ENCODE measurements around the gene KLHL33.
"Not testable (repeated sequence)": the region's sequence is repeated elsewhere in the genome, so short reads cannot be mapped to it uniquely, and the experiment has no call there.

Gene KLHL33

DNA sequence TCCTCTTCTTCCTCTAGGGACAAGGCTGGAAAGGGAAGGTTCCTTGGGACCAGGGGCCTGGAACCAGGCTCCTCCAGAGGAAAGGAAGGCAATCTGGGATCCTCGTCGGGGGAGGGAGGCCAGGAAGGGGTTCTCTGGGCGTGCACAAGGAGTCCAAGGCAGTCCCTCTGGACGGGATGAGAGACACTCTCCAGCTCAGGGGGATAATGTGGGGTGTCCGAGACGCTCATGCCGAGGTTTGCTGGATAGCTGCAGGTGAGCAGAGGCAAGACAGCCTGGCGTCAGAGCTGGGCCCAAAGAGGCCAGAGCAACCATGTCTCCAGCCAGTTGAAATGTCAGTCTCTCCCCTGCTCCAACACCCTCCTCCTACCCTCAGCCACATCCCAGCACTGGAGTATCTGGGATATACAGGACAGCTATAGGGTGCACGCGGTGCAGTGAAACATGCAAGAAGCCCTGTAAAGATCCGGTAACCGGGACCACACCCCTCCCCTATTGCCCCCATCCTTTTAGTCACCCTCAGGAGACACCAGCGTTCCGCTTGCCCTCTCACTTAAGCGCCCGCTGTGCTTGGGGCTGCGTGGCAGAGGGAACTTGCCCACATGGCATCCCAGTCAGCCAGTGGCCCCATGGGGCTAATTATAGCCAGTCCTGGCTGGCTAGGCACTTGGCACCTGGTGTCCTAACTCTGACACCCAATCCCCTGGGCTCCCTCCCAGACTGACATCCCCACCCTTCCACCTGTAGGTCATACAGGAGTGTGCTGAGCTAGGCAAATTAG is at the start of gene KLHL33:
KLHL33 (minus strand) TSS at position 585 of the 781 bp plus-strand sequence; CDS start at position 230, 355 bp downstream.
- no peak for DNase-seq (ENCODE audit: low spot score)

- no peak for DNase-seq (ENCODE audit: low spot score)
Measured at GRCh38 chr14:20482382-20482781, 46.4 kb upstream of the KLHL33 start.

DNA sequence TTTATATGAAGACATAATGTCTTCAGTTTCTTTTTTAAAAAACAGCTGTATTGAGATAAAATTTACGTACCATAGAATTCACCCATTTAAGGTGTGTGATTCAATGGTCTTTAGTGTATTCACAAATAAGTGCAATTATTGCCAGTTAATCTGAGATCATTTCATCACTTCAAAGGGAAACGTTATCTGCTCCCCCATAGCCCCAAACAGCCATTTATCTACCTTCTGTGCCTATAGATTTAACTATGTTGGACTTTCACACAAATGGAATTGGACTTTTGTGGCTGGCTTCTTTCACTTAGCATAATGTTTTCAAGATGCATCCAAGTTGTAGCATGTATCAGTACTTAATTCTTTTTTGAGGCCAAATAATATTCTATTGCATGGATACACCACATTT is 42.9 kb upstream of the KLHL33 start:
- DNase-seq (ENCODE audit: low spot score), result no peak

GRCh38 chr14:20477211-20477876 is 41.4 kb upstream of the KLHL33 start:
- DNase-seq (ENCODE audit: low spot score), result no peak

DNA sequence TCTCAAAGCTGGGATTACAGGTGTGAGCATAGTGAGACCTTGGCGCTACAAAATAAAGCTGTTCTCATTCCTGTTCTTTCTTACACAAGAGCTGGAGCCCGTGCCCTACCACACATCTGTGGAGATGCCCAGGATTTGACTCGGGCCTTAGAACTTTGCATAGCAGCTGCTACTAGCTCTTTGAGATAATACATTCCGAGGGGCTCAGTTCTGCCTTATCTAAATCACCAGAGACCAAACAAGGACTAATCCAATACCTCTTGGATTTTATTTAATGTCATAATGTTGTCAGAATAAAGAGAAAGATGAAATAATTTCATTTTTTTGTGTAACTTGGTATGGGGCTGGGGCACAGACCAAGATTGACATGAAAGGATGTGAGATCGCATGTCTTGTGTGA is 40.8 kb upstream of the KLHL33 start:
- DNase-seq (ENCODE audit: low spot score), result no peak

GRCh38 chr14:20472536-20473169 is 36.7 kb upstream of the KLHL33 start:
- no peak for DNase-seq (ENCODE audit: low spot score)

- DNase-seq (ENCODE audit: low spot score), result no peak
Measured at GRCh38 chr14:20470603-20470901, 34.6 kb upstream of the KLHL33 start.

- DNase-seq (ENCODE audit: low spot score), result peak; percentile 68
Measured at GRCh38 chr14:20469890-20470602, 34.1 kb upstream of the KLHL33 start.

GRCh38 chr14:20469242-20469889 is 33.4 kb upstream of the KLHL33 start, which contains the start of gene PNP:
TSS of gene PNP (plus strand) at chr14:20469406. CDS start at chr14:20469525, 119 bp downstream.
- peak; percentile 92 for DNase-seq (ENCODE audit: low spot score)

DNA sequence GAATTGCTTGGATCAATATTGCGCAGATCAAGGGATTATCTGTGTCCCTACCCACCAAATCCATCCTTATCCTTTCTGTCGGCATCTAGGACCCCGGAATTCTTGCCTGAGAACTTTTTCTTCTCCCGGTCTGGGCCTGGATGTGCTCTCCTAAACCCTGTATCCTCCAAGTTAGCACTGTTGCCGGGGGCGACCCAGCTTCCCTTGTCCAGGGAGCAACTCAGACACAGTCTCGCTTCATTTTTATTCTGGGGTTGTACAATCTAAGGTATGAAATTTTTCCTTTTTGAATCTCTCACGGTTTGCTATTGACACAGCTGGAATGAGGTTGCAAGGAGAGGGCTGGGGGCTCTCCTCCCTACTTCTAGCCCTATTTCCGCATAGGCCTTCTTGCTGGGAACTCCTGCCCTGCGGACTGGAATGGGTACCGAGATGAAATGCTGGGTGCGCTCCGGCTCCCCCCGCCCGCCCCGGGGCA is 32.8 kb upstream of the KLHL33 start:
- no peak for DNase-seq (ENCODE audit: low spot score)

DNA sequence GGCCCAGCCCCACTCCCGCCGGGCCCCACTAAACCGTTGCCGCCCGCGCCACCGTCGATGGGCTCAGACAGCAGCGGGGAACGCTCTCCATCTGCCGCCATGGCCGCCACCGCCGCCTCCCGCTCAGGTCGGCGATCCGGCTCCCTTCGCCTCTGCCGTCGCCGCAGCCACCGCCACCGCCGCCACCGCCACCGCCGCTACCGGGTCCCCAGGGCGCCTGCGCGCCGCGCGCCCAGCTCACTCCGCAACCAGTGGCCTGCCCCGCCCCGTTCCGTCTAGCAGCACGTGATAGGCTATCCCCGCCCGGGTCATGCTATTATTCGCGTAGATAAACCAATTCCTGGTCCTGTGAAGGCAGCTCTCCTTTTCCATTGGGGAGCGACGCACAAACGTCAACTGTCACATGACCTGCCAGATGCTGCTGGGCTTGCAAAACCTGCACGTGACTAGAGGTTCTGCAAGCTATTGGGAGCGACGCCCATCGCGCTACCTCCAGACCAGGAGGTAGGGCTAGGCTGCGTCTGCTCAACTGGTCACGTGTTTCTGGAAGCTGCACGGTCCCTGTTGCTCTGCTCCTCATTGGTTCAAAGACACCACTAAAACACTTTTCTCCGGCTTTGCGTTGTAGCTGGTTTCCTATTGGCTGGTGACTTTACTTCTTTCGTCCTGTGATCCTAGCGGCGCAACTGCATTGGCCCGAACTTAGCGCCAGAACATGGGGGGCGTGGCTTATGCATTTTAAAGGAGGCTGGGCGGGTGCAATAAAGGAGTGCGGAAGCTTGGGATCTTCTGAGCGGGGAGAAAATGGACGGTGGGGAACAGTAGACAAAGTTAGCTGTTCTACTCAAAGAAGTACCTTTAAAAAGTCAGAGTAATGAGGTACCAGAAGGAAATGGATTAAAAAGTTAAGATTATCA is 25.5 kb upstream of the KLHL33 start, which contains the start of gene PIP4P1:
PIP4P1 (minus strand) TSS at position 210 of the 917 bp plus-strand sequence; CDS start at position 101, 109 bp downstream.
- peak; percentile 99 for DNase-seq (ENCODE audit: low spot score)

DNA sequence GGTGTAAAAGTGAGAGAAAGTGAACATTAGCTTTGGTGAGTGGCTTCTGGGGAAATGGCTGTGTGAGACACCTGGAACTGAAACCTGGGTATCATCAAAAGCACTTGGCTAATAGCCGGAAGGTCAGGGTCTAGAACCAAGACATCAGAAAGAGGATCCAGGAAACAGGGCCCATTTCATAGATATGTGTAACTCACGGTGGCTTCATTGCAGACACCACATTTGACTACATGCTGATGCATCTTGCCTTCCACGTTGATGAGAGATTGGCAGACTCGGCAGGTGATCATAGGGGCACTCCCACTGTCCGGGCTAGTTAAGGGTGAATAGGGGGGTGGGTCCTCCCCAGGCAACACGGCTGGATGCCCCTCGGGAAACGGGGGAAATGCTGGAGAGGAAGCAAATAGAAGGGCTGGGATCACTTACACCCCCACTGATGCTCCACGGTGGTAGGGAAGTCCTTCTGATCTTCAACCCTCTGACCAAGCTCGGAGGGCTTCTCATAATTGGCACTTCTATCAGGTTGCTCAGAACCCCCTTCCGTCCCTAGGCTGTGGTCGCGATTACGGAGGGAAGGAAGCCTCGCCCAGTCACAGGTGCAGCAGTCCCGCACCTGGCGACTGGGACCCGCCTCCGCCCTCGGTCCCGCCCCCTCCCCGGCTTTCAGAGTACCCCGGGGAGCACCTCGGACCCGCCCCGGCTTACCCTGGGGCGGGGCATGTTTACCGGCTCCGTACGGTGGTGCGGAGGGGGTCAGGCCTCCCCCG is 24.7 kb upstream of the KLHL33 start:
- peak; percentile 42 for DNase-seq (ENCODE audit: low spot score)

GRCh38 chr14:20458031-20458789 is 22.2 kb upstream of the KLHL33 start:
- no peak for DNase-seq (ENCODE audit: low spot score)

GRCh38 chr14:20456971-20457370 is 21.0 kb upstream of the KLHL33 start:
- no peak for DNase-seq (ENCODE audit: low spot score)

- no peak for DNase-seq (ENCODE audit: low spot score)
Measured at GRCh38 chr14:20455355-20456300, 19.7 kb upstream of the KLHL33 start.

GRCh38 chr14:20454516-20455354 is 18.8 kb upstream of the KLHL33 start, which contains the start of the genes APEX1 and OSGEP:
TSS of gene APEX1 (plus strand) at chr14:20455226. CDS start at chr14:20455646, 420 bp downstream.
TSS of gene OSGEP (minus strand) at chr14:20454812. CDS start at chr14:20454683, 129 bp downstream.
- DNase-seq (ENCODE audit: low spot score), result peak; percentile 99

- DNase-seq (ENCODE audit: low spot score), result not testable (repeated sequence)
Measured at GRCh38 chr14:20452831-20453230, 16.9 kb upstream of the KLHL33 start.

All from LoVo (cell line).